Measurements from ENCODE around the gene ZNF488.
"Not testable (repeated sequence)": the region's sequence is repeated elsewhere in the genome, so short reads cannot be mapped to it uniquely, and the experiment has no call there.

DNA sequence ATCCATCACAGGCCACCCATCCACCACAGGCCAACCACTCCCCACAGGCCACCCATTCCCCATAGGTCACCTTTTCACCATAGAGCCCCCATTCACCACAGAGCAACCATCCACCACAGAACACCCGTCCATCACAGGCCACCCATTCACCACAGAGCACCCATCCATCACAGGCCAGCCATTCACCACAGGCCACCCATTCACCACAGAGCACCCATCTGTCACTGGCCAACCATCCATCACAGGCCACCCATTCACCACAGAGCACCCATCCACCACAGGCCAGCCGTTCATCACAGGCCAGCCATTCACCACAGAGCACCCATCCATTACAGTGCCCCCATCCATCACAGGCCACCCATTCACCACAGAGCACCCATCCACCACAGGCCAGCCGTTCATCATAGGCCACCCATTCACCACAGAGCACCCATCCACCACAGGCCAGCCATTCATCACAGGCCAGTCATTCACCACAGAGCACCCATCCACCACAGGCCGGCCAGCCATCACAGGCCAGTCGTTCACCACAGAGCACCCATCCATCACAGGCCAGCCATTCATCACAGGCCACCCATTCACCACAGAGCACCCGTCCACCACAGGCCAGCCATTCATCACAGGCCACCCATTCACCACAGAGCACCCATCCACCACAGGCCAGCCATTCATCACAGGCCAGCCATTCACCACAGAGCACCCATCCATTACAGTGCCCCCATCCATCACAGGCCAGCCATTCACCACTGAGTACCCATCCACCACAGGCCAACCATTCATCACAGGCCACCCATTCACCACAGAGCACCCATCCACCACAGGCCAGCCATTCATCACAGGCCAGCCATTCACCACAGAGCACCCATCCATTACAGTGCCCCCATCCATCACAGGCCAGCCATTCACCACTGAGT lies 32.5 kb upstream of the ZNF488 start:
- TF ChIP-seq, protein P1, sequence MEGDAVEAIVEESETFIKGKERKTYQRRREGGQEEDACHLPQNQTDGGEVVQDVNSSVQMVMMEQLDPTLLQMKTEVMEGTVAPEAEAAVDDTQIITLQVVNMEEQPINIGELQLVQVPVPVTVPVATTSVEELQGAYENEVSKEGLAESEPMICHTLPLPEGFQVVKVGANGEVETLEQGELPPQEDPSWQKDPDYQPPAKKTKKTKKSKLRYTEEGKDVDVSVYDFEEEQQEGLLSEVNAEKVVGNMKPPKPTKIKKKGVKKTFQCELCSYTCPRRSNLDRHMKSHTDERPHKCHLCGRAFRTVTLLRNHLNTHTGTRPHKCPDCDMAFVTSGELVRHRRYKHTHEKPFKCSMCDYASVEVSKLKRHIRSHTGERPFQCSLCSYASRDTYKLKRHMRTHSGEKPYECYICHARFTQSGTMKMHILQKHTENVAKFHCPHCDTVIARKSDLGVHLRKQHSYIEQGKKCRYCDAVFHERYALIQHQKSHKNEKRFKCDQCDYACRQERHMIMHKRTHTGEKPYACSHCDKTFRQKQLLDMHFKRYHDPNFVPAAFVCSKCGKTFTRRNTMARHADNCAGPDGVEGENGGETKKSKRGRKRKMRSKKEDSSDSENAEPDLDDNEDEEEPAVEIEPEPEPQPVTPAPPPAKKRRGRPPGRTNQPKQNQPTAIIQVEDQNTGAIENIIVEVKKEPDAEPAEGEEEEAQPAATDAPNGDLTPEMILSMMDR (IDR thresholded peaks at IDR 0.05) = not testable (repeated sequence)
- not testable (repeated sequence) for TF ChIP-seq POLR2AphosphoS5 (IDR thresholded peaks at IDR 0.05; ENCODE audit: low read depth, low read length)
- TF ChIP-seq, protein P2, sequence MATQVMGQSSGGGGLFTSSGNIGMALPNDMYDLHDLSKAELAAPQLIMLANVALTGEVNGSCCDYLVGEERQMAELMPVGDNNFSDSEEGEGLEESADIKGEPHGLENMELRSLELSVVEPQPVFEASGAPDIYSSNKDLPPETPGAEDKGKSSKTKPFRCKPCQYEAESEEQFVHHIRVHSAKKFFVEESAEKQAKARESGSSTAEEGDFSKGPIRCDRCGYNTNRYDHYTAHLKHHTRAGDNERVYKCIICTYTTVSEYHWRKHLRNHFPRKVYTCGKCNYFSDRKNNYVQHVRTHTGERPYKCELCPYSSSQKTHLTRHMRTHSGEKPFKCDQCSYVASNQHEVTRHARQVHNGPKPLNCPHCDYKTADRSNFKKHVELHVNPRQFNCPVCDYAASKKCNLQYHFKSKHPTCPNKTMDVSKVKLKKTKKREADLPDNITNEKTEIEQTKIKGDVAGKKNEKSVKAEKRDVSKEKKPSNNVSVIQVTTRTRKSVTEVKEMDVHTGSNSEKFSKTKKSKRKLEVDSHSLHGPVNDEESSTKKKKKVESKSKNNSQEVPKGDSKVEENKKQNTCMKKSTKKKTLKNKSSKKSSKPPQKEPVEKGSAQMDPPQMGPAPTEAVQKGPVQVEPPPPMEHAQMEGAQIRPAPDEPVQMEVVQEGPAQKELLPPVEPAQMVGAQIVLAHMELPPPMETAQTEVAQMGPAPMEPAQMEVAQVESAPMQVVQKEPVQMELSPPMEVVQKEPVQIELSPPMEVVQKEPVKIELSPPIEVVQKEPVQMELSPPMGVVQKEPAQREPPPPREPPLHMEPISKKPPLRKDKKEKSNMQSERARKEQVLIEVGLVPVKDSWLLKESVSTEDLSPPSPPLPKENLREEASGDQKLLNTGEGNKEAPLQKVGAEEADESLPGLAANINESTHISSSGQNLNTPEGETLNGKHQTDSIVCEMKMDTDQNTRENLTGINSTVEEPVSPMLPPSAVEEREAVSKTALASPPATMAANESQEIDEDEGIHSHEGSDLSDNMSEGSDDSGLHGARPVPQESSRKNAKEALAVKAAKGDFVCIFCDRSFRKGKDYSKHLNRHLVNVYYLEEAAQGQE (IDR thresholded peaks at IDR 0.05; ENCODE audit: insufficient read depth in 1 of 2, low read depth in 2 of 2, low read length in 1 of 2) = not testable (repeated sequence)
